Body of pancreas (tissue), 4 donors: Measurements from ENCODE around the gene RECK.

Source experiments
- CTCF ChIP-seq, 7 experiments: fragments of 450-650 bp in 4 of 7; fragments of 200-600 bp in 3 of 7; sonication (generic) in 3 of 7; IDR thresholded peaks; one replicate each; pipeline ENCODE4 v1.5.1; 2016 to 2019; ENCODE audit warnings: antibody characterized with exemption in 7 of 7
- POLR2A ChIP-seq, 3 donors: fragments of 450-650 bp; IDR thresholded peaks; one replicate each; pipeline ENCODE4 v1.6.1; 2016; ENCODE audit warnings: antibody characterized with exemption in 3 of 3, mild to moderate bottlenecking in 2 of 3

DNA sequence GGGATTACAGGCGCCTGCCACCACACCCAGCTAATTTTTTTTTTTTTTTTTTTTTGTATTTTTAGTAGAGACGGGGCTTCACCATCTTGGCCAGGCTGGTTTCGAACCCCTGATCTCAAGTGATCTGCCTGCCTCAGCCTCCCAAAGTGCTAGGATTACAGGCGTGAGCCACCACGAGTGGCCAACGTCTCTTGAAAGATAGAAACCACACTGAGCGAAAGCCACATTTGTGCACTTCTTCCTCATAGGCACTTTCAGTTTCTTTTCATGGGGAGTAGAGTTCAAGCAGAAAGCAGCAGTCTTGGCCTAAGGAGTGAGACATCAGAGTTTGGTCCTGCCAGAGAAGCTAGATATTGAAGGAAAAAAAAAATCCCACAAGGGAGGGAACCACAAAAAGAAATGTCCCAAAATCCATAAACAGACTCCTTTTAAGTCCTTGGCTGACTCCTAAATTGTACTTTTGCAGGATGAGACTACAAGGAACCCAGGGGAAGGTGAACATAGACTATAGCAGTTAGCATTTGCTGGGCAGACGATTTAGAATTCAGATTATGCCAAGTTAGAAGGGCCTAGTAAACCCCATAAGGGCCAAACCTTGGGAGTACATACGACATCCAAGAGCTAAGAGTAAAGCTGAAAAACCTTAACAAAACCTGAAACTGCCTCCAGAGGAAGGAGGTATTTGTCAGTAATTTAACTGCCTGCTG, 55.9 kb downstream of the RECK start:
- TF ChIP-seq CTCF (IDR thresholded peaks at IDR 0.05) (no peak), POLR2A (IDR thresholded peaks at IDR 0.05) (no peak)
